Tibial nerve (tissue), 4 donors: Measurements from ENCODE around the gene NDC1. TPM values are rescaled to one million over a fixed set of nuclear protein-coding genes. Genes with fewer than 3 reads are reported as not detected.

ENCODE experiments used
- DNase-seq, 2 donors: peaks; one replicate each; pipeline ENCODE4 v3.0.0-alpha.2; 2019; ENCODE audit warnings: low spot score in 2 of 2
- H3K27ac ChIP-seq, 4 donors: fragments of 200-600 bp; sonication (generic) in 3 of 4; one replicate each; pipeline ENCODE4 v1.5.1; 2017 to 2019; ENCODE audit warnings: mild to moderate bottlenecking in 1 of 4
- H3K27me3 ChIP-seq, 2 donors: fragments of 200-600 bp; sonication (generic) in 1 of 2; one replicate each; pipeline versions ENCODE4 v1.5.1 to v1.6.0; 2017 to 2019
- H3K36me3 ChIP-seq, 3 donors: fragments of 200-600 bp; sonication (generic); one replicate each; pipeline ENCODE4 v1.5.1; 2018 to 2019
- H3K4me1 ChIP-seq, 4 donors: fragments of 200-600 bp; sonication (generic) in 3 of 4; one replicate each; pipeline ENCODE4 v1.5.1; 2017 to 2019
- H3K4me3 ChIP-seq, 4 donors: fragments of 200-600 bp; sonication (generic) in 3 of 4; one replicate each; pipeline ENCODE4 v1.5.1; 2017 to 2019; ENCODE audit warnings: mild to moderate bottlenecking in 1 of 4, moderate library complexity in 1 of 4
- H3K9me3 ChIP-seq, 4 donors: fragments of 200-600 bp; sonication (generic) in 3 of 4; one replicate each; pipeline ENCODE4 v1.5.1; 2017 to 2019
- EP300 ChIP-seq, 2 donors: sonication (generic); formaldehyde crosslinking; IDR thresholded peaks; one replicate each; pipeline ENCODE4 v1.6.1; 2017; ENCODE audit warnings: antibody characterized with exemption in 2 of 2, mild to moderate bottlenecking in 1 of 2
- POLR2A ChIP-seq, 2 donors: fragments of 450-650 bp; IDR thresholded peaks; one replicate each; pipeline ENCODE4 v1.6.1; 2017; ENCODE audit warnings: antibody characterized with exemption in 2 of 2, mild to moderate bottlenecking in 2 of 2, moderate library complexity in 2 of 2
- WGBS, 2 donors: methylation state at CpG; one replicate each; pipeline ENCODE4 v1.1.5; 2018; 5-methylcytosine and 5-hydroxymethylcytosine counted together
- total RNA-seq, 4 donors: library from RNA; depleted of rRNA; stranded (reverse); fragments of >200 nt; gene quantifications; one replicate each; pipeline ENCODE4 v1.1.0, GENCODE V29; 2016
- TF ChIP-seq, protein P1 (sequence below), 5 experiments: fragments of 200-600 bp in 3 of 5; fragments of 450-650 bp in 2 of 5; sonication (generic) in 3 of 5; IDR thresholded peaks; one replicate each; pipeline ENCODE4 v1.5.1; 2016 to 2019; ENCODE audit warnings: antibody characterized with exemption in 5 of 5, mild to moderate bottlenecking in 3 of 5, moderate library complexity in 2 of 5

Gene NDC1
- total RNA-seq, 4 donors from 2014 or later = 8.0 to 13.5 (median 11.5) TPM

- H3K4me3 ChIP-seq = no peak overlapping the region
- H3K36me3 ChIP-seq = no peaks in the 10 kb centered on the region
- H3K27me3 ChIP-seq = peaks cover 0 to 11% of the 10 kb centered on the region in 2 donors
- peaks cover 0 to 1% (median 0%) of the 10 kb centered on the region in 4 donors for H3K4me1 ChIP-seq
- TF ChIP-seq POLR2A (IDR thresholded peaks at IDR 0.05) = no peak
- no peak for TF ChIP-seq EP300 (IDR thresholded peaks at IDR 0.05)
- TF ChIP-seq, protein P1, sequence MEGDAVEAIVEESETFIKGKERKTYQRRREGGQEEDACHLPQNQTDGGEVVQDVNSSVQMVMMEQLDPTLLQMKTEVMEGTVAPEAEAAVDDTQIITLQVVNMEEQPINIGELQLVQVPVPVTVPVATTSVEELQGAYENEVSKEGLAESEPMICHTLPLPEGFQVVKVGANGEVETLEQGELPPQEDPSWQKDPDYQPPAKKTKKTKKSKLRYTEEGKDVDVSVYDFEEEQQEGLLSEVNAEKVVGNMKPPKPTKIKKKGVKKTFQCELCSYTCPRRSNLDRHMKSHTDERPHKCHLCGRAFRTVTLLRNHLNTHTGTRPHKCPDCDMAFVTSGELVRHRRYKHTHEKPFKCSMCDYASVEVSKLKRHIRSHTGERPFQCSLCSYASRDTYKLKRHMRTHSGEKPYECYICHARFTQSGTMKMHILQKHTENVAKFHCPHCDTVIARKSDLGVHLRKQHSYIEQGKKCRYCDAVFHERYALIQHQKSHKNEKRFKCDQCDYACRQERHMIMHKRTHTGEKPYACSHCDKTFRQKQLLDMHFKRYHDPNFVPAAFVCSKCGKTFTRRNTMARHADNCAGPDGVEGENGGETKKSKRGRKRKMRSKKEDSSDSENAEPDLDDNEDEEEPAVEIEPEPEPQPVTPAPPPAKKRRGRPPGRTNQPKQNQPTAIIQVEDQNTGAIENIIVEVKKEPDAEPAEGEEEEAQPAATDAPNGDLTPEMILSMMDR (IDR thresholded peaks at IDR 0.05) = no peak
- H3K9me3 ChIP-seq = no peaks in the 10 kb centered on the region
- no peak overlapping the region for H3K27ac ChIP-seq
- WGBS, 2 donors = 26 to 31% methylated on average over 3 of the region's 3 CpGs
- no peak for DNase-seq
These were observed 105.7 kb downstream of the NDC1 start for GRCh38 chr1:53732409-53732808.

GRCh38 chr1:53731779-53732305, 106.3 kb downstream of the NDC1 start:
- Histone ChIP-seq H3K4me3 (no peak overlapping the region), H3K4me1 (no peaks in the 10 kb centered on the region), H3K9me3 (no peaks in the 10 kb centered on the region), H3K36me3 (no peaks in the 10 kb centered on the region), H3K27ac (no peak overlapping the region), H3K27me3 (peaks cover 0 to 5% of the 10 kb centered on the region in 2 donors)
- TF ChIP-seq POLR2A (IDR thresholded peaks at IDR 0.05) = no peak
- no peak for TF ChIP-seq EP300 (IDR thresholded peaks at IDR 0.05)
- TF ChIP-seq, protein P1 (IDR thresholded peaks at IDR 0.05) = no peak
- 80 to 81% methylated on average over 8 of the region's 8 CpGs for WGBS, 2 donors
- no peak for DNase-seq

GRCh38 chr1:53731043-53731600, 107.0 kb downstream of the NDC1 start:
- 90 to 93% methylated on average over 9 to 10 of the region's 10 CpGs for WGBS, 2 donors
- Histone ChIP-seq H3K4me1 (no peaks in the 10 kb centered on the region), H3K4me3 (no peak overlapping the region), H3K9me3 (no peaks in the 10 kb centered on the region), H3K27me3 (no peaks in the 10 kb centered on the region), H3K27ac (no peak overlapping the region), H3K36me3 (no peaks in the 10 kb centered on the region)
- TF ChIP-seq, protein P1 (IDR thresholded peaks at IDR 0.05) = no peak
- TF ChIP-seq EP300 (IDR thresholded peaks at IDR 0.05) = no peak
- TF ChIP-seq POLR2A (IDR thresholded peaks at IDR 0.05) = no peak
- no peak for DNase-seq

DNA sequence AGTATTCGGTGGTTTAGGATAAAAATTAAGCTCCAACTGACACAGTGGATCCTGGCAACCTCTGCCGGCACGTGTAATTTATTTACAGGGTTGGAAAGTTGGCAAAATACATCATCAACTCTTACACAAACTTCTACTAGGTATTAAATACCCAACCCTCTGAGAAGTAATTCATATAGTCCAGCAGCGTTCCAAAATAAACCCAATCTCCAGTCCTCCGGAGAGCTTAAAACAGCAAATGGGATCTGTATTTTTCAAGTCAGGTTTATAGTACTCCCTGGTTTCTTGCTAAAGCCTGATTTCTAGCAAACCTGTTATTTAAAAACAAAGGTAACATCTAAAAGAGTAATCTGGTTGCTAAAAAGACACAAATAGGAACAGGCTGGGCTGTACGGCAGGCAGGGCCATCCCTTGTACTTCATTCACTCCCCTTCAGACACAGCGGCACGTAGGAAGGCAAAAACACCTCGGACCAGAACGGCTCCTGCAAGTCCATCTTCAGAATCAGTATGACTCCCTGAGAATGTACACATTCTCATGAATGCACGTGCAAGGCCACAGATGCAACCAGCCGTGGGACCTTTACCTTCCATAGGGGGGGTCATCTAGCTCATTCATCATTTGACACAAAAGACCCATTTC, 107.8 kb downstream of the NDC1 start:
- Histone ChIP-seq H3K36me3 (no peaks in the 10 kb centered on the region), H3K4me1 (no peaks in the 10 kb centered on the region), H3K9me3 (no peaks in the 10 kb centered on the region), H3K27ac (no peak overlapping the region), H3K27me3 (no peaks in the 10 kb centered on the region), H3K4me3 (no peak overlapping the region)
- WGBS, 2 donors = 80 to 83% methylated on average over 12 of the region's 12 CpGs
- no peak for DNase-seq
- no peak for TF ChIP-seq EP300 (IDR thresholded peaks at IDR 0.05)
- no peak for TF ChIP-seq POLR2A (IDR thresholded peaks at IDR 0.05)
- TF ChIP-seq, protein P1 (IDR thresholded peaks at IDR 0.05) = no peak

GRCh38 chr1:53729456-53730223, 108.5 kb downstream of the NDC1 start:
- TF ChIP-seq POLR2A (IDR thresholded peaks at IDR 0.05) = no peak
- H3K27me3 ChIP-seq = no peaks in the 10 kb centered on the region
- no peak for DNase-seq
- WGBS, 2 donors = 78 to 79% methylated on average over 16 of the region's 16 CpGs
- H3K4me1 ChIP-seq = no peaks in the 10 kb centered on the region
- H3K27ac ChIP-seq = no peak overlapping the region
- no peak overlapping the region for H3K4me3 ChIP-seq
- no peaks in the 10 kb centered on the region for H3K36me3 ChIP-seq
- H3K9me3 ChIP-seq = no peaks in the 10 kb centered on the region
